ENCODE data around the gene WNT10A. TPM values are rescaled to one million over a fixed set of nuclear protein-coding genes. Genes with fewer than 3 reads are reported as not detected.

Gene WNT10A
- total RNA-seq, 3 donors from 2014 or later (not counting 1 experiment from before 2014, with no cell fraction given) = 0.92 to 2.9 (median 2.9) TPM

DNA sequence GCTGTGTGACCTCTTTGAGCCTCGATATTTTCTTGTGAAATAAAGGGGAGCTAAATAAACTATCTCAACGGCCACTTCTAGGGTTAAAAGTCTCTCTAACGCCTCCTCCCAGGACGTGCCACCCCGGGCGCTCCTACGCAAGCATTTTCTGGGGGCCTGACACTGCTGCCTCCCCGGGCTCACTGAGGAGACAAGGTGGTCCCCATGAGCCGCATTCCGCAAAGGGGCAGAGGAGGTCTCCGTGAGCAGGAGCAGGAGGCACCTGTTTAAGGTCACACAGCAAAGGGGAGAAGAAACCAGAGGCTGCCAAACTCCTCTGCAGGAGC lies 913 bp upstream of the WNT10A start:
- ATAC-seq = peak in 1 of 3 donors; percentile 1
- WGBS (ENCODE audit: insufficient coverage) = 8% methylated on average over 11 of the region's 11 CpGs
- Mint-ChIP-seq H3K27me3 (ENCODE audit: low read depth in 2 of 2) (peaks cover 52 to 55% of the 10 kb centered on the region in 2 donors), H3K27ac (peak overlapping the region in 1 of 2 donors; percentile 90), H3K4me1 (peaks cover 0 to 22% of the 10 kb centered on the region in 2 donors), H3K4me3 (no peak overlapping the region), H3K9me3 (no peaks in the 10 kb centered on the region), H3K36me3 (no peaks in the 10 kb centered on the region)
- peak overlapping the region; percentile 24 for H3K4me3 ChIP-seq (ENCODE audit: low read length)
- intact Hi-C loops (cut with micrococcal nuclease) = no loop called here
- DNase-seq = no peak
- H3K27me3 ChIP-seq (ENCODE audit: control insufficient read depth, insufficient read depth, low read length) = peaks cover 52% of the 10 kb centered on the region
- TF ChIP-seq, protein P1, sequence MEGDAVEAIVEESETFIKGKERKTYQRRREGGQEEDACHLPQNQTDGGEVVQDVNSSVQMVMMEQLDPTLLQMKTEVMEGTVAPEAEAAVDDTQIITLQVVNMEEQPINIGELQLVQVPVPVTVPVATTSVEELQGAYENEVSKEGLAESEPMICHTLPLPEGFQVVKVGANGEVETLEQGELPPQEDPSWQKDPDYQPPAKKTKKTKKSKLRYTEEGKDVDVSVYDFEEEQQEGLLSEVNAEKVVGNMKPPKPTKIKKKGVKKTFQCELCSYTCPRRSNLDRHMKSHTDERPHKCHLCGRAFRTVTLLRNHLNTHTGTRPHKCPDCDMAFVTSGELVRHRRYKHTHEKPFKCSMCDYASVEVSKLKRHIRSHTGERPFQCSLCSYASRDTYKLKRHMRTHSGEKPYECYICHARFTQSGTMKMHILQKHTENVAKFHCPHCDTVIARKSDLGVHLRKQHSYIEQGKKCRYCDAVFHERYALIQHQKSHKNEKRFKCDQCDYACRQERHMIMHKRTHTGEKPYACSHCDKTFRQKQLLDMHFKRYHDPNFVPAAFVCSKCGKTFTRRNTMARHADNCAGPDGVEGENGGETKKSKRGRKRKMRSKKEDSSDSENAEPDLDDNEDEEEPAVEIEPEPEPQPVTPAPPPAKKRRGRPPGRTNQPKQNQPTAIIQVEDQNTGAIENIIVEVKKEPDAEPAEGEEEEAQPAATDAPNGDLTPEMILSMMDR (IDR thresholded peaks at IDR 0.05) = no peak
- peaks cover 39% of the 10 kb centered on the region for H3K4me1 ChIP-seq (ENCODE audit: control insufficient read depth, insufficient read depth, low read length)
- no peaks in the 10 kb centered on the region for H3K9me3 ChIP-seq (ENCODE audit: control insufficient read depth, insufficient read depth, low read length)
- peak overlapping the region; percentile 65 for H3K27ac ChIP-seq (ENCODE audit: low read length)
- no peaks in the 10 kb centered on the region for H3K36me3 ChIP-seq (ENCODE audit: control insufficient read depth, insufficient read depth, low read length)

DNA sequence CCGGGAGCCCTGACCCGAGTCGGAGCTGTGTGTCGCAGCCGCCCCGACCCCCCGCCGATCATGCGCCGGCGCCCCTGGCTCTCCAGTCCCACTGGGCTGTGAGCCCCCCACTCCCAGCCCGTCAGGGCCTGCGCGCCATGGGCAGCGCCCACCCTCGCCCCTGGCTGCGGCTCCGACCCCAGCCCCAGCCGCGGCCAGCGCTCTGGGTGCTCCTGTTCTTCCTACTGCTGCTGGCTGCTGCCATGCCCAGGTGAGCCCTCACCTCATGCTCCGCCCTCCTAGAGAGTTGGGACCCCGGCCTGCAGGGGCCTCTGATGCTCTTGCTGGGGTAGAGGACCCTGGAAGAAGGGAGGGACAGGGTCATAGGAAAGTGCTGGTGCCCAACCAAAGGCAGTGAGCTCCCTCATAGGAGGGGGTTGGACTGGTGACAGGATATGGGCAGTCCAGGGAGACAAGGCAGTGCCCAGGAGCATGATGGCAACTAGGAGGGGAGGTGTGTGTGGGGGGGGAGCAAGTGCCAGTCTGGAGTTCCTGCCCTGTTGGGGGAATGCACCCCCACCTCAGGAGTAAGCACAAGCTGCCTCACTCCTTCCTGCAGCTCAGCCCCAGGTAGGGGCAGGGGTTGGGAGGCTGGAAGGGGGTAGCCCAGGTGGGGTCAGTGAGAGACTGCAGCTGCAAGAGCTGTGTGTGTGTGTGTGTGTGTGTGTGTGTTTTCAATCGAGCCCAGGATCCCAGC lies 375 bp downstream of the WNT10A start:
- Histone ChIP-seq H3K36me3 (ENCODE audit: control insufficient read depth, insufficient read depth, low read length) (no peaks in the 10 kb centered on the region), H3K4me3 (ENCODE audit: low read length) (peak overlapping the region; percentile 14), H3K27ac (ENCODE audit: low read length) (no peak overlapping the region), H3K4me1 (ENCODE audit: control insufficient read depth, insufficient read depth, low read length) (peaks cover 39% of the 10 kb centered on the region), H3K27me3 (ENCODE audit: control insufficient read depth, insufficient read depth, low read length) (peaks cover 53% of the 10 kb centered on the region), H3K9me3 (ENCODE audit: control insufficient read depth, insufficient read depth, low read length) (no peaks in the 10 kb centered on the region)
- no peaks in the 10 kb centered on the region for H3K9me3 Mint-ChIP-seq
- peak overlapping the region; percentile 72 for H3K4me3 Mint-ChIP-seq
- peaks cover 0 to 22% of the 10 kb centered on the region in 2 donors for H3K4me1 Mint-ChIP-seq
- 16% methylated on average over 24 of the region's 24 CpGs for WGBS (ENCODE audit: insufficient coverage)
- DNase-seq (peak in 1 of 2 donors; percentile 38), ATAC-seq (no peak)
- no peaks in the 10 kb centered on the region for H3K36me3 Mint-ChIP-seq
- intact Hi-C loops (cut with micrococcal nuclease) = no loop called here
- peak overlapping the region in 1 of 2 donors; percentile 52 for H3K27ac Mint-ChIP-seq
- TF ChIP-seq, protein P1 (IDR thresholded peaks at IDR 0.05) = no peak
- H3K27me3 Mint-ChIP-seq (ENCODE audit: low read depth in 2 of 2) = peaks cover 61% of the 10 kb centered on the region in 2 donors

DNA sequence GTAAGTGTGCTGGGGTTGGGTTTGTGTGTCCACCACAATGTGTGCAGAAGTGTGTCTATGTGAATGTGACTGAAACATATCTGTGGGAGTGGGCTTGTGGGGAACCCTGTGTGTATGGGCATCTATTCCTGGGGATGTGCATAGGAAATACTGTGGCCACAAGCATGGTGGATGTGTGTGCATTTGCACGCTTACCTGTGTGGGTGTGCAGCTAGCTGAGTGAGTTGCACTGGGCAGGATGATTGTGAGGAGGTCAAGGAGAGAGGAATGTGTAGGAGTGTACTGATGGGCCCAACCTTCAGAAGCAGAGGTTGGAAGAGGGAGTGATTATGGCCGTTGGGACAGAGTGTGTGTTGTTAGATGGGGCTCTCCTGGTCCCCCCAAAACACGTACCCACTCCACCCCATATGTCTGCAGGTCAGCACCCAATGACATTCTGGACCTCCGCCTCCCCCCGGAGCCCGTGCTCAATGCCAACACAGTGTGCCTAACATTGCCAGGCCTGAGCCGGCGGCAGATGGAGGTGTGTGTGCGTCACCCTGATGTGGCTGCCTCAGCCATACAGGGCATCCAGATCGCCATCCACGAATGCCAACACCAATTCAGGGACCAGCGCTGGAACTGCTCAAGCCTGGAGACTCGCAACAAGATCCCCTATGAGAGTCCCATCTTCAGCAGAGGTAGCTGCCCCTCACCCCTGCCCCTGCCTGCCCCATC lies 1.2 kb downstream of the WNT10A start:
- peaks cover 0 to 17% of the 10 kb centered on the region in 2 donors for H3K4me1 Mint-ChIP-seq
- TF ChIP-seq, protein P1 (IDR thresholded peaks at IDR 0.05) = no peak
- DNase-seq (no peak), ATAC-seq (no peak)
- Histone ChIP-seq H3K4me1 (ENCODE audit: control insufficient read depth, insufficient read depth, low read length) (peaks cover 37% of the 10 kb centered on the region), H3K9me3 (ENCODE audit: control insufficient read depth, insufficient read depth, low read length) (no peaks in the 10 kb centered on the region), H3K4me3 (ENCODE audit: low read length) (no peak overlapping the region), H3K27ac (ENCODE audit: low read length) (no peak overlapping the region), H3K36me3 (ENCODE audit: control insufficient read depth, insufficient read depth, low read length) (no peaks in the 10 kb centered on the region), H3K27me3 (ENCODE audit: control insufficient read depth, insufficient read depth, low read length) (peaks cover 53% of the 10 kb centered on the region)
- WGBS (ENCODE audit: insufficient coverage) = 85% methylated on average over 12 of the region's 13 CpGs
- H3K9me3 Mint-ChIP-seq = no peaks in the 10 kb centered on the region
- peaks cover 55 to 58% of the 10 kb centered on the region in 2 donors for H3K27me3 Mint-ChIP-seq (ENCODE audit: low read depth in 2 of 2)
- no peaks in the 10 kb centered on the region for H3K36me3 Mint-ChIP-seq
- H3K27ac Mint-ChIP-seq = peak overlapping the region in 1 of 2 donors; percentile 52
- intact Hi-C loops (cut with micrococcal nuclease) = no loop called here
- peak overlapping the region; percentile 38 for H3K4me3 Mint-ChIP-seq

Data from natural killer cell (primary cell).